Subcutaneous adipose tissue (tissue), 4 donors: ENCODE measurements around the gene LIMS2. TPM values are rescaled to one million over a fixed set of nuclear protein-coding genes. Genes with fewer than 3 reads are reported as not detected.

Source experiments
- CTCF ChIP-seq: fragments of 450-650 bp; IDR thresholded peaks from one replicate; pipeline ENCODE4 v1.5.1; 2016; ENCODE audit warnings: low read depth, mild to moderate bottlenecking, control low read depth, antibody characterized with exemption, moderate library complexity
- total RNA-seq, 4 donors: library from RNA; depleted of rRNA; stranded (reverse); fragments of >200 nt; gene quantifications; one replicate each; pipeline ENCODE4 v1.1.0, GENCODE V29; 2016

The LIMS2 gene
- total RNA-seq, 4 donors from 2014 or later, result 8.5 to 81.8 (median 26.5) TPM

GRCh38 chr2:127715778-127716449 lies 40.6 kb upstream of the LIMS2 start:
- no peak for TF ChIP-seq CTCF

- TF ChIP-seq CTCF, result no peak
Measured at GRCh38 chr2:127713562-127713961, 38.2 kb upstream of the LIMS2 start.

- no peak for TF ChIP-seq CTCF
Measured at GRCh38 chr2:127712999-127713398, 37.7 kb upstream of the LIMS2 start.

- no peak for TF ChIP-seq CTCF
Measured at GRCh38 chr2:127709336-127709735, 34.0 kb upstream of the LIMS2 start.

DNA sequence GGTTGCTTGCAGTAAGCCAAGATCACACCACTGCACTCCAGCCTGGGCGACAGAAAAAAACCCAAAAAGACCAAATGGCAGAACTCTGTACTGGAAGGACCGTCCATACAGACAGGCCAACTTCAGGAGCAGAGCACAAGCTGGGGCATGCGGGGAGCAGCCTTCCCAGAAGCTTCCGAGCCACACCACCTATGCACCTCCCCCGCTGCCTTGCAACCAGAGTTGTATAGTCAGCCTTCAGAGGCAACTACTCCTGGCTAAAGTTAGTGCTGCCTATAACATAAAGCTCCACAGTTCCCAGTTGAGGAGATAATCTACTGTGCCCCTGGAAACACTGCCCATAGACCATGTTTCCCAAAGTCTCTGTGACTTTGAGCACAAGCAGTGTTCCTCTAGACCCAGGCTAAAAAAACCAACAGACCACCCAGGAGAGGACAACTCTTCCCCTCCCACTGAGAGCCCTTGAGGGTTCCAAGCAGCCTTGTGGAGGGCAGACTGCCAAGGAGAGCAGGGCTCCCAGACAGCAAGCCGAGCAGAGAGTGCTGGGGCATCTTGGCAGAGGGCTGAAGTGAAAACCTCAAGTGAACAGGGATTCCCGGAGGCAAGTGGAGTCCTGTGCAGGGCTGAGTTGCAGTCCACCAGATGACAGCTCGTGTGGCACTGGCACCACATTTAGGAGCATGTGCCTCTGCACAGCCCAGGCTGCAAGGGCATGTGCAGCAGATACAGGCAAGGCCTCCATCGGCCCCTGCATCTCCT lies 32.7 kb upstream of the LIMS2 start:
- no peak for TF ChIP-seq CTCF

DNA sequence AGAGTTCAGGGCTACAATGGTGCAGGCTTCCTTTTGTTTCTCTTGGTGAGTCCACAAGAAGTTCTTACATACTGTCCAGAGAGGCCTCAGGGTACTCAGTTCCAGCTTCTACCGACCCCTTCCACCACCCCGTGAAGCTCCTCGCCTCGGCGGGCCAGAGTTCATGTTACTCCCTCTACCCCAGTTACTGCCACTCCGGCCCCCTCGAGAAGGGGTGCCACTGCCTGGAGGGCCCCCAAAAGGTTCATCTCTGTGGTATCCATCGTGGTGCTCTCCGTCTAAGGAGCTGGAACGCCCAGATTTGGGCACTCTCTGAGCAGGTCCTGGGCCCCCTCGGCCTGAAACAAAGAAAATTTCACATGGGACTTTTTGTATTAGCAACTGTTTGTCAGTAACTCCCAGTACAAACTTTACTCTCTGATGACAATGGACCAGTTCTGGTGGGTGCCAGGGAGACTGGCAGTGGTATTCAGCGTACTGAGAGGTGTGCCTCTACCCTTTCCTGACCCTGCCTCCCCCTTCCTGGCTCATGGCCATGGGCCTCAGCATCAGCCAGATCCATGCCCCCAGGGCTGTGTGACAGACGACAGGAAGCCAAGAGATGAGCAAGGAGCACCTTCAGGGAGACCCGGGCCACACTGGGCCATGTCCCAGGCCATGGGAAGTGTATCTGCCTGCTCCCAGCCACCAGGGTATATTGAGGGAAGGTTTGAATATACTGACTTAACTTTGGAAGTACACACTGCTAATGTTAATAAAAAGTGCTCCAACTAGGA lies 31.1 kb upstream of the LIMS2 start:
- no peak for TF ChIP-seq CTCF
